Astrocyte (in vitro differentiated cells and primary cell): ENCODE results near the gene USP32.

Source experiments
- CTCF ChIP-seq: IDR thresholded peaks from 2 replicates; pipeline ENCODE4 v1.5.1; 2011; ENCODE audit warnings: low read depth, mild to moderate bottlenecking, inconsistent platforms, low read length, moderate library complexity; ENCODE audit not compliant: insufficient read depth
- EZH2 ChIP-seq: IDR thresholded peaks from 2 replicates; pipeline ENCODE4 v1.6.1; 2012; ENCODE audit warnings: mild to moderate bottlenecking, low read length, inconsistent platforms; ENCODE audit not compliant: insufficient read depth

DNA sequence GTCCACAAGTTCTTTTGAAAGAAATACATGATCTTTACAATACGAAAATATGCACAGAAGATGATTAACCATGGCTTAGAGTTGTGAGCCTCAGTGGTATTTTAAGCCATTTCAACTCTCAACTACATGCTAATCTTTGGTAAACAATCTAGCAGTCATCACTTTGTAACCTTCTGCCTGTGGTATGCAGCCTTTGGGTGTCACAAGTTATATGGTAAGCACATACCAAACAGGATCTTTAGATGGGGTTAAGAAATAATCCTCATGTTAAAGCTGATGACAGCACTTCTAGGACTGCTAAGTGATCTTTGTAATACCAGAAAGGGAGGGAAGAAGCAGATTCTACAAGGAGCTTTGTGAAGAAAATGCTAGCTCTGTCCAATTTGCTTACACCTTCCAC is 167.9 kb downstream of the USP32 start:
- TF ChIP-seq EZH2 = no peak
- no peak for TF ChIP-seq CTCF
